Stimulated activated CD4-positive, alpha-beta T cell treated with anti-CD3 and anti-CD28 coated beads, Interleukin-4, amount 100 ng/mL, for 24 hours (primary cell): ENCODE measurements around the gene TMEM117.

ENCODE experiments used
- DNase-seq: peaks from one replicate; pipeline ENCODE4 v3.0.0-alpha.2; 2020

The TMEM117 gene

GRCh38 chr12:43835656-43836474 lies at the start of gene TMEM117:
Gene TMEM117 (plus strand): TSS chr12:43836081.
- peak; percentile 56 for DNase-seq

GRCh38 chr12:43786899-43787693 lies 48.8 kb upstream of the TMEM117 start:
- DNase-seq = no peak

- DNase-seq = no peak
Observed at GRCh38 chr12:43789941-43790340, 45.9 kb upstream of the TMEM117 start.

- DNase-seq = no peak
Observed at GRCh38 chr12:43795716-43796280, 40.1 kb upstream of the TMEM117 start.

GRCh38 chr12:43797561-43798217 lies 38.2 kb upstream of the TMEM117 start:
- no peak for DNase-seq

- no peak for DNase-seq
Observed at GRCh38 chr12:43805149-43805859, 30.6 kb upstream of the TMEM117 start.

- peak; percentile 85 for DNase-seq
Observed at GRCh38 chr12:43805860-43806736, 29.8 kb upstream of the TMEM117 start, which contains the start of gene TWF1. Gene TWF1 (minus strand): TSS chr12:43806317. CDS start chr12:43806245, 72 bp downstream.

GRCh38 chr12:43806737-43807072 lies 29.2 kb upstream of the TMEM117 start:
- DNase-seq = no peak

- no peak for DNase-seq
Observed at GRCh38 chr12:43807386-43807785, 28.5 kb upstream of the TMEM117 start.

- no peak for DNase-seq
Observed at GRCh38 chr12:43812057-43812456, 23.8 kb upstream of the TMEM117 start.

- no peak for DNase-seq
Observed at GRCh38 chr12:43812926-43813325, 23.0 kb upstream of the TMEM117 start.

GRCh38 chr12:43815416-43815815 lies 20.5 kb upstream of the TMEM117 start:
- DNase-seq = no peak

GRCh38 chr12:43816168-43816567 lies 19.7 kb upstream of the TMEM117 start:
- no peak for DNase-seq

GRCh38 chr12:43824207-43824775 lies 11.6 kb upstream of the TMEM117 start:
- DNase-seq = no peak

GRCh38 chr12:43826681-43827080 lies 9.2 kb upstream of the TMEM117 start:
- no peak for DNase-seq

- no peak for DNase-seq
Observed at GRCh38 chr12:43827093-43827492, 8.8 kb upstream of the TMEM117 start.

GRCh38 chr12:43832463-43833168 lies 3.3 kb upstream of the TMEM117 start:
- no peak for DNase-seq

- no peak for DNase-seq
Observed at GRCh38 chr12:43835264-43835655, 621 bp upstream of the TMEM117 start.

GRCh38 chr12:43836475-43836989 lies 651 bp downstream of the TMEM117 start:
- no peak for DNase-seq

- no peak for DNase-seq
Observed at GRCh38 chr12:43840338-43840737, 4.5 kb downstream of the TMEM117 start.
